K562 (cell line): ENCODE measurements around the gene GOSR1. TPM values are rescaled to one million over a fixed set of nuclear protein-coding genes. Genes with fewer than 3 reads are reported as not detected.

Experiments
- ATAC-seq: fragments of 200-7000 bp; cut with Tn5 transposase; 3 replicates; pipeline ENCODE4 v1.9.1; 2020; ENCODE audit warnings: moderate library complexity
- BruUV-seq: library from RNA; stranded (reverse); fragments of 400-500 nt; replicated peaks from 2 replicates; lab custom pipeline; 2021; lab: Mats Ljungman, UMichigan
- CTCF ChIA-PET: fragments of 300-600 bp; formaldehyde crosslinking; extraction: SDS; loops from one replicate; lab custom pipeline; 2021; ENCODE audit warnings: low intra/inter-chr PET ratio; lab: Yijun Ruan, JAX
- POLR2A ChIA-PET: fragments of 300-600, 350-650 bp; sonication (Branson Sonifier 250); formaldehyde crosslinking; extraction: SDS; loops from one replicate; lab custom pipeline; 2021; ENCODE audit warnings: antibody characterized with exemption, inconsistent platforms; lab: Yijun Ruan, JAX
- DNase-seq, 4 experiments: peaks; one replicate each; pipeline versions ENCODE4 v3.0.0 to v3.0.0-alpha.2; 2011 to 2018; ENCODE audit warnings: low spot score in 3 of 4, mixed read lengths in 3 of 4; ENCODE audit errors: extremely low read depth in 1 of 4
- FAIRE-seq: peaks from 2 replicates; lab custom pipeline; 2011; peaks lifted over from hg19 to GRCh38; lab: Jason Lieb, UNC
- H2AFZ ChIP-seq: 2 replicates; pipeline ENCODE4 v1.6.0; 2011; ENCODE audit warnings: low read depth, low read length, control low read depth, inconsistent platforms
- H3K27ac ChIP-seq: fragments of 200-600 bp; 3 replicates; pipeline ENCODE4 v1.8.0; 2011; ENCODE audit warnings: low read depth, mild to moderate bottlenecking, control low read depth, inconsistent platforms, low read length, moderate library complexity, mixed read lengths; ENCODE audit errors: extremely low read depth
- H3K27me3 ChIP-seq, 2 experiments: fragments of 300-600 bp in 1 of 2; 2 replicates in 1 of 2; 3 replicates in 1 of 2; pipeline versions ENCODE4 v1.6.0 to v1.8.0; 2011; ENCODE audit warnings: inconsistent platforms in 2 of 2, low read length in 2 of 2, mild to moderate bottlenecking in 1 of 2, mixed read lengths in 1 of 2, moderate library complexity in 1 of 2; ENCODE audit not compliant: control insufficient read depth in 2 of 2, insufficient read depth in 2 of 2
- H3K36me3 ChIP-seq: fragments of 300-600 bp; 3 replicates; pipeline ENCODE4 v1.8.0; 2011; ENCODE audit warnings: mild to moderate bottlenecking, low read length, inconsistent platforms; ENCODE audit not compliant: control insufficient read depth, insufficient read depth
- H3K4me1 ChIP-seq, 2 experiments: fragments of 200-600 bp in 1 of 2; replicated peaks in 1 of 2; 2 replicates in 1 of 2; 3 replicates in 1 of 2; pipeline versions ENCODE4 v1.5.1 to v1.8.0; 2011; ENCODE audit warnings: inconsistent platforms in 2 of 2, low read length in 2 of 2, mild to moderate bottlenecking in 1 of 2, mixed read lengths in 1 of 2, moderate library complexity in 1 of 2; ENCODE audit not compliant: control insufficient read depth in 2 of 2, insufficient read depth in 2 of 2
- H3K4me2 ChIP-seq: 2 replicates; pipeline ENCODE4 v1.6.1; 2011; ENCODE audit warnings: low read length, control low read depth, inconsistent platforms, mixed read lengths; ENCODE audit not compliant: insufficient read depth
- H3K4me3 ChIP-seq: fragments of 200-600 bp; sonication (generic), shearing (Covaris generic); 2 replicates; pipeline ENCODE4 v1.5.1; 2016; ENCODE audit warnings: control low read depth, inconsistent platforms
- H3K79me2 ChIP-seq: fragments of 200-600 bp; 3 replicates; pipeline ENCODE4 v1.8.0; 2011; ENCODE audit warnings: low read length, inconsistent platforms; ENCODE audit not compliant: control insufficient read depth, insufficient read depth
- H3K9ac ChIP-seq, 2 experiments: 2 replicates each; pipeline versions ENCODE4 v1.6.0 to v1.6.1; 2011; ENCODE audit warnings: low read depth in 2 of 2, low read length in 2 of 2, control low read depth in 1 of 2, inconsistent platforms in 1 of 2, mild to moderate bottlenecking in 1 of 2, mixed read lengths in 1 of 2; ENCODE audit not compliant: insufficient read depth in 1 of 2
- H3K9me1 ChIP-seq: one replicate; pipeline ENCODE4 v1.6.0; 2011; ENCODE audit warnings: inconsistent platforms, mild to moderate bottlenecking, low read length, moderate library complexity; ENCODE audit not compliant: control insufficient read depth, insufficient read depth
- H3K9me3 ChIP-seq: replicated peaks from 2 replicates; pipeline ENCODE4 v1.5.1; 2011; ENCODE audit warnings: low read depth, low read length, inconsistent platforms; ENCODE audit not compliant: control insufficient read depth, insufficient read depth
- H4K20me1 ChIP-seq: replicated peaks from 2 replicates; pipeline ENCODE4 v1.6.1; 2011; ENCODE audit warnings: low read length, inconsistent platforms, mixed read lengths; ENCODE audit not compliant: control insufficient read depth, insufficient read depth
- ATF1 ChIP-seq, 2 experiments: fragments of 450-650 bp in 1 of 2; IDR thresholded peaks; 2 replicates each; pipeline ENCODE4 v1.6.1; 2016; ENCODE audit warnings: missing compliant biosample characterization in 1 of 2, missing genetic modification characterization in 1 of 2
- BRD4 ChIP-seq: fragments of 200-600 bp; sonication (generic); IDR thresholded peaks from 2 replicates; pipeline ENCODE4 v1.6.1; 2017; ENCODE audit warnings: inconsistent platforms
- CHCHD3 ChIP-seq: fragments of 250-450 bp; sonication (Bioruptor Pico); IDR thresholded peaks from 2 replicates; pipeline ENCODE4 v2.1.2; 2022; ENCODE audit warnings: mild to moderate bottlenecking
- EGR1 ChIP-seq: fragments of 450-650 bp; conservative IDR thresholded peaks from 2 replicates; pipeline ENCODE4 v1.6.1; 2017; ENCODE audit warnings: mild to moderate bottlenecking
- ETV6 ChIP-seq, 3 experiments: fragments of 150-350 bp in 1 of 3; sonication (generic) in 1 of 3; formaldehyde crosslinking in 1 of 3; IDR thresholded peaks; 2 replicates each; pipeline versions ENCODE4 v1.6.1 to v1.8.0; 2014 to 2022; ENCODE audit warnings: borderline replicate concordance in 2 of 3, low read depth in 2 of 3, antibody characterized with exemption in 1 of 3, low read length in 1 of 3, mild to moderate bottlenecking in 1 of 3, missing genetic modification reagents in 1 of 3
- HSF4 ChIP-seq: fragments of 250-450 bp; sonication (Bioruptor Pico); IDR thresholded peaks from 2 replicates; pipeline ENCODE4 v2.1.2; 2022; ENCODE audit warnings: mild to moderate bottlenecking, moderate library complexity, borderline replicate concordance
- KLF13 ChIP-seq: fragments of 450-650 bp; IDR thresholded peaks from 2 replicates; pipeline ENCODE4 v1.6.1; 2016; ENCODE audit warnings: missing genetic modification characterization, low read depth, mild to moderate bottlenecking, missing compliant biosample characterization, moderate library complexity, borderline replicate concordance
- MEF2A ChIP-seq: IDR thresholded peaks from 2 replicates; pipeline ENCODE4 v1.6.1; 2011; ENCODE audit warnings: low read depth, mild to moderate bottlenecking, low read length, moderate library complexity; ENCODE audit not compliant: control insufficient read depth
- NELFE ChIP-seq: IDR thresholded peaks from 2 replicates; pipeline ENCODE4 v1.6.1; 2011; ENCODE audit warnings: mild to moderate bottlenecking; ENCODE audit not compliant: insufficient read depth, insufficient read length
- PTBP1 ChIP-seq: fragments of 200-400 bp; formaldehyde crosslinking; IDR thresholded peaks from 2 replicates; pipeline ENCODE4 v1.6.1; 2017; ENCODE audit warnings: low read depth, low read length
- PURB ChIP-seq: sonication (generic); formaldehyde crosslinking; IDR thresholded peaks from 2 replicates; pipeline ENCODE4 v1.9.0; 2021; ENCODE audit warnings: low read depth, mild to moderate bottlenecking, missing genetic modification reagents
- SAFB ChIP-seq: fragments of 200-400 bp; formaldehyde crosslinking; IDR thresholded peaks from 2 replicates; pipeline ENCODE4 v1.6.1; 2017; ENCODE audit warnings: low read depth, low read length, borderline replicate concordance
- ZBTB17 ChIP-seq: fragments of 450-650 bp; formaldehyde crosslinking; IDR thresholded peaks from 2 replicates; pipeline ENCODE4 v1.4.0; 2020; ENCODE audit warnings: mild to moderate bottlenecking
- ZNF253 ChIP-seq: fragments of 250-450 bp; sonication (Bioruptor Pico); conservative IDR thresholded peaks from 2 replicates; pipeline ENCODE4 v1.6.1; 2021; ENCODE audit warnings: mild to moderate bottlenecking
- ZNF444 ChIP-seq: fragments of 250-450 bp; sonication (Bioruptor Pico); IDR thresholded peaks from 2 replicates; pipeline ENCODE4 v1.4.0; 2020; ENCODE audit warnings: mild to moderate bottlenecking, moderate library complexity
- ZNF717 ChIP-seq: fragments of 250-450 bp; sonication (Bioruptor Pico); IDR thresholded peaks from 2 replicates; pipeline ENCODE4 v1.5.0; 2021
- ZNF830 ChIP-seq: fragments of 250-450 bp; sonication (Bioruptor Pico); IDR thresholded peaks from 2 replicates; pipeline ENCODE4 v1.5.0; 2021; ENCODE audit warnings: mild to moderate bottlenecking
- WGBS: fragments of 100-300 bp; shearing (Covaris generic); methylation state at CpG from one replicate; pipeline ENCODE4 v1.1.6; 2016; ENCODE audit warnings: low coverage, mixed read lengths; ENCODE audit not compliant: insufficient coverage; ENCODE audit errors: missing lambda C conversion rate; 5-methylcytosine and 5-hydroxymethylcytosine counted together
- in situ Hi-C: fragments of 300-500 bp; cut with MboI; formaldehyde crosslinking; loops from 4 replicates; pipeline ENCODE4 v1.15.0; 2018; ENCODE audit warnings: inconsistent platforms, mixed read lengths
- intact Hi-C: fragments of 100-400 bp; cut with micrococcal nuclease; formaldehyde crosslinking; loops from 2 replicates; pipeline ENCODE4 v1.14.2; 2022
- polyA plus RNA-seq, 8 experiments: library from polyadenylated mRNA; depleted of rRNA in 4 of 8; stranded (reverse) in 5 of 8; unstranded in 3 of 8; fragments of >200 nt; fragmentation: Nextera tagmentation in 2 of 8; fragmentation: Illumina TruSeq in 1 of 8; extraction: Ambion mirVana in 2 of 8; extraction: Trizol in 1 of 8; gene quantifications; 2 replicates each; pipeline versions ENCODE4 v1.2.1 to v1.2.3, GENCODE V29; 2011 to 2014; ENCODE audit warnings: inconsistent platforms in 1 of 8, missing spikeins in 1 of 8
- total RNA-seq, 7 experiments: library from RNA; depleted of rRNA in 6 of 7; stranded (reverse); fragments of >200 nt in 6 of 7; fragmentation: Illumina TruSeq in 2 of 7; extraction: Trizol in 2 of 7; gene quantifications; 2 replicates each; pipeline versions ENCODE4 v1.2.1 to v1.2.3, GENCODE V29; 2011 to 2021; ENCODE audit warnings: low replicate concordance in 1 of 7
- TF ChIP-seq, protein P1 (sequence below): sonication (generic); formaldehyde crosslinking; IDR thresholded peaks from 2 replicates; pipeline ENCODE4 v1.8.1; 2022; ENCODE audit warnings: missing genetic modification reagents
- TF ChIP-seq, protein P2 (sequence below): sonication (generic); formaldehyde crosslinking; IDR thresholded peaks from 2 replicates; pipeline ENCODE4 v1.8.1; 2023; ENCODE audit warnings: mild to moderate bottlenecking, missing genetic modification reagents, moderate library complexity
- TF ChIP-seq, protein P3 (sequence below): fragments of 250-450 bp; sonication (Bioruptor Pico); IDR thresholded peaks from 2 replicates; pipeline ENCODE4 v1.5.0; 2020; ENCODE audit warnings: mild to moderate bottlenecking

The GOSR1 gene
- total and polyA plus RNA-seq, 9 of the 15 experiments (the other 6 are each of a cell fraction or from before 2014, with no cell fraction given) = 17.6 to 95.5 (median 33.3) TPM

GRCh38 chr17:30517786-30518185, 40.6 kb downstream of the GOSR1 start:
- no peaks in the 10 kb centered on the region for H3K9me1 ChIP-seq
- no peak for FAIRE-seq
- no peaks in the 10 kb centered on the region for H4K20me1 ChIP-seq
- TF ChIP-seq SAFB = no peak
- TF ChIP-seq BRD4 = no peak
- TF ChIP-seq ZNF444 (CRISPR knock-in tag) = no peak
- TF ChIP-seq ZNF253 = no peak
- TF ChIP-seq, protein P1, sequence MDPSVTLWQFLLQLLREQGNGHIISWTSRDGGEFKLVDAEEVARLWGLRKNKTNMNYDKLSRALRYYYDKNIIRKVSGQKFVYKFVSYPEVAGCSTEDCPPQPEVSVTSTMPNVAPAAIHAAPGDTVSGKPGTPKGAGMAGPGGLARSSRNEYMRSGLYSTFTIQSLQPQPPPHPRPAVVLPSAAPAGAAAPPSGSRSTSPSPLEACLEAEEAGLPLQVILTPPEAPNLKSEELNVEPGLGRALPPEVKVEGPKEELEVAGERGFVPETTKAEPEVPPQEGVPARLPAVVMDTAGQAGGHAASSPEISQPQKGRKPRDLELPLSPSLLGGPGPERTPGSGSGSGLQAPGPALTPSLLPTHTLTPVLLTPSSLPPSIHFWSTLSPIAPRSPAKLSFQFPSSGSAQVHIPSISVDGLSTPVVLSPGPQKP = no peak
- no peak for TF ChIP-seq MEF2A
- no peak for TF ChIP-seq PTBP1
- no peak for TF ChIP-seq ATF1 (CRISPR knock-in tag; IDR thresholded peaks at IDR 0.05)
- TF ChIP-seq ATF1 (tag; IDR thresholded peaks at IDR 0.05) = no peak
- no peak for TF ChIP-seq NELFE
- no peak for TF ChIP-seq EGR1
- TF ChIP-seq ZBTB17 (CRISPR knock-in tag) = no peak
- TF ChIP-seq, protein P2, sequence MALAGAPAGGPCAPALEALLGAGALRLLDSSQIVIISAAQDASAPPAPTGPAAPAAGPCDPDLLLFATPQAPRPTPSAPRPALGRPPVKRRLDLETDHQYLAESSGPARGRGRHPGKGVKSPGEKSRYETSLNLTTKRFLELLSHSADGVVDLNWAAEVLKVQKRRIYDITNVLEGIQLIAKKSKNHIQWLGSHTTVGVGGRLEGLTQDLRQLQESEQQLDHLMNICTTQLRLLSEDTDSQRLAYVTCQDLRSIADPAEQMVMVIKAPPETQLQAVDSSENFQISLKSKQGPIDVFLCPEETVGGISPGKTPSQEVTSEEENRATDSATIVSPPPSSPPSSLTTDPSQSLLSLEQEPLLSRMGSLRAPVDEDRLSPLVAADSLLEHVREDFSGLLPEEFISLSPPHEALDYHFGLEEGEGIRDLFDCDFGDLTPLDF (CRISPR knock-in tag) = no peak
- no peak for TF ChIP-seq CHCHD3 (CRISPR knock-in tag)
- TF ChIP-seq ZNF830 (CRISPR knock-in tag) = no peak
- TF ChIP-seq, protein P3, sequence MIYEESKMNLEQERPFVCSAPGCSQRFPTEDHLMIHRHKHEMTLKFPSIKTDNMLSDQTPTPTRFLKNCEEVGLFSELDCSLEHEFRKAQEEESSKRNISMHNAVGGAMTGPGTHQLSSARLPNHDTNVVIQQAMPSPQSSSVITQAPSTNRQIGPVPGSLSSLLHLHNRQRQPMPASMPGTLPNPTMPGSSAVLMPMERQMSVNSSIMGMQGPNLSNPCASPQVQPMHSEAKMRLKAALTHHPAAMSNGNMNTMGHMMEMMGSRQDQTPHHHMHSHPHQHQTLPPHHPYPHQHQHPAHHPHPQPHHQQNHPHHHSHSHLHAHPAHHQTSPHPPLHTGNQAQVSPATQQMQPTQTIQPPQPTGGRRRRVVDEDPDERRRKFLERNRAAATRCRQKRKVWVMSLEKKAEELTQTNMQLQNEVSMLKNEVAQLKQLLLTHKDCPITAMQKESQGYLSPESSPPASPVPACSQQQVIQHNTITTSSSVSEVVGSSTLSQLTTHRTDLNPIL (CRISPR knock-in tag) = no peak
- no peak for TF ChIP-seq KLF13 (tag)
- TF ChIP-seq ETV6 (IDR thresholded peaks at IDR 0.05; ENCODE audit: borderline replicate concordance in 1 of 2, low read depth in 2 of 2, low read length in 1 of 2) = no peak
- TF ChIP-seq ETV6 (CRISPR knock-in tag; IDR thresholded peaks at IDR 0.05; ENCODE audit: borderline replicate concordance) = no peak
- no peak for TF ChIP-seq PURB (CRISPR knock-in tag)
- TF ChIP-seq ZNF717 (CRISPR knock-in tag) = no peak
- no peak for TF ChIP-seq HSF4 (CRISPR knock-in tag)
- no peak overlapping the region for H3K9ac ChIP-seq
- no peak for ATAC-seq
- intact Hi-C loops = no loop called here
- no peaks in the 10 kb centered on the region for H3K27me3 ChIP-seq
- no peaks in the 10 kb centered on the region for H3K9me3 ChIP-seq
- H2AFZ ChIP-seq = no peak overlapping the region
- no peak for DNase-seq
- in situ Hi-C loops = no loop called here
- peaks cover 68% of the 10 kb centered on the region for H3K36me3 ChIP-seq
- no TSS peak for BruUV-seq
- CTCF ChIA-PET = no interaction called here
- no peak overlapping the region for H3K4me2 ChIP-seq
- no peak overlapping the region for H3K27ac ChIP-seq
- WGBS = 100% methylated on average over 1 of the region's 1 CpG
- no peaks in the 10 kb centered on the region; the same call in 2 of the 3 replicates for H3K79me2 ChIP-seq
- no peaks in the 10 kb centered on the region for H3K4me1 ChIP-seq
- H3K4me3 ChIP-seq = no peak overlapping the region
- POLR2A ChIA-PET = interaction anchor here (0.5 to 1.1 kb wide), 4 partner anchors 10 to 122 kb away, joined by 3 to 4 read pairs (median 3); no protein-coding TSS in a partner anchor
